ENCODE data around the gene SERPINB13.
"Not testable (repeated sequence)": the region's sequence is repeated elsewhere in the genome, so short reads cannot be mapped to it uniquely, and the experiment has no call there.

SERPINB13 gene

DNA sequence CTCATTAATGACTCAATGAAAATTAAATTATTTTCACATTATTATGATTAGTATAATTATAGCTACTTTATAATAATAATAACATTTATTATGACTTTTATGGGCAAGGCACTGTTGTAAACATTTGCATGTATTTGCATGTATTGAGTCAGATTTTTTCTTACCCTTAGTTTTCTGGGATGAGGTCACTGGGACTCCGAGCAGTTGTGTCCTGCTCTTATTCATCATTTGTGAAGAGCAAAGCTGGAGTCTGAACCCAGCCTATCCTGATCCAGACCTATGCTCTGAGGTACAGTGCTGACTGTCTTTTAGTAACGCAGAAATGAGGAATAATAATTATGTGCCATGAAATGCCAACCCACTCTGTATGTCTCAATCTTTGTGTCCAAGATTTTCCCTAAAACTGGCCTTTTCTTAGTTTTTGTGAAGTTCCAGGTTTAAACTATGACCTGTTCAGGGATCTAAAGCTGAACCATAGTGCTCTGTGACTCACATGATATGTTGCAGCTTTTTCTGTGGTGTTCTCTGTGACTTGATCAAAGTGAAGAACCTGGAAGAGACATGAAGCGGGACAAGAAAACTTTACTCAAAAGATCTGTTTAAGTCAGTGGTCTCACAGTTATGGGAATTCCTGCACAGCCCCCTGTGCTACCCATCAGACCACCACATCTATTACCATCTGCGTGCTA is 55.7 kb downstream of the SERPINB13 start:
- H3K27me3 ChIP-seq (ENCODE audit: insufficient read depth, low read length); H3K4me1 ChIP-seq (ENCODE audit: insufficient read depth, low read length); H3K36me3 ChIP-seq (ENCODE audit: insufficient read depth, low read length); H3K4me3 ChIP-seq (ENCODE audit: low read length); H2AFZ ChIP-seq (ENCODE audit: low read depth, low read length); H3K9me3 ChIP-seq (ENCODE audit: low read length): not testable (repeated sequence)

DNA sequence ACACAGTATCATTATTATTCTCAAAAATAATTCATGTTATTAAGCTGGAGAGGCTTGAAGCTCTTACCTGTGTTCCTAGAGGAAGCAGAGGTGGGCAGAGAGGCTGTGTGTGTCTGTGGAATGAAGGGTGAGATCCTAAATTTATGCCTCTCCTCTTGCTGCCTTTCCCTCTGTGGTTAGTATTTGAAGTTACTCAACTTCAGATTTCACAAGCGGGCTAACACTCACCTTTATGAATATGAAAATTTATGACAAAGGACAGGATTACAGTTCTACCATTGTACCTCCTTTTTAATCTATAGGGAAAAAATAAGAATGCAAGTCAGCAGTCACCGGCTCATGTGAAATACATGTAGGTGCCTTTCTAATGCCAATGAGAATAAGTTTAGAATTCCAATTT is 57.0 kb downstream of the SERPINB13 start, which contains the start of gene SERPINB4:
SERPINB4 (minus strand) TSS at position 115 of the 400 bp plus-strand sequence. CDS start 679 bp downstream, outside the sequence.
- H3K4me1 ChIP-seq (ENCODE audit: insufficient read depth, low read length); H2AFZ ChIP-seq (ENCODE audit: low read depth, low read length); H3K4me3 ChIP-seq (ENCODE audit: low read length); H3K9me3 ChIP-seq (ENCODE audit: low read length); H3K36me3 ChIP-seq (ENCODE audit: insufficient read depth, low read length); H3K27me3 ChIP-seq (ENCODE audit: insufficient read depth, low read length): not testable (repeated sequence)

DNA sequence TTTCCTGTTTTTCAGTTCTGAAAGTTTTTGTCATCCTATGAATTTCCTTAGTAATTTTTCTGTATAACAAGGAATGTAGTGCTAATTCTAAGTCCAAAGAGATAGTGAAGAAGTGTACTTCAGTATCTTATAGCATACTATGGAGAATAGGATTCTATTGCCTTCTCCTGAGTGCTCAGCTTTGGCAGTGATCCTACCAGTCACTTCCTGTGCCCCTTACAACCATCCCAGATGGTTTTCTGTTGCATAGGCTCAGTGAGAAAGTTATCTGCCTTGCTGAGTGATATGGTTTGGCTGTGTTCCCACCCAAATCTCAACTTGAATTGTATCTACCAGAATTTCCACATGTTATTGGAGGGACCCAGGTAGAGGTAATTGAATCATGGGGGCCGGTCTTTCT is 57.6 kb downstream of the SERPINB13 start:
- not testable (repeated sequence) for H3K4me1 ChIP-seq (ENCODE audit: insufficient read depth, low read length); H2AFZ ChIP-seq (ENCODE audit: low read depth, low read length); H3K27me3 ChIP-seq (ENCODE audit: insufficient read depth, low read length); H3K36me3 ChIP-seq (ENCODE audit: insufficient read depth, low read length); H3K4me3 ChIP-seq (ENCODE audit: low read length); H3K9me3 ChIP-seq (ENCODE audit: low read length)

DNA sequence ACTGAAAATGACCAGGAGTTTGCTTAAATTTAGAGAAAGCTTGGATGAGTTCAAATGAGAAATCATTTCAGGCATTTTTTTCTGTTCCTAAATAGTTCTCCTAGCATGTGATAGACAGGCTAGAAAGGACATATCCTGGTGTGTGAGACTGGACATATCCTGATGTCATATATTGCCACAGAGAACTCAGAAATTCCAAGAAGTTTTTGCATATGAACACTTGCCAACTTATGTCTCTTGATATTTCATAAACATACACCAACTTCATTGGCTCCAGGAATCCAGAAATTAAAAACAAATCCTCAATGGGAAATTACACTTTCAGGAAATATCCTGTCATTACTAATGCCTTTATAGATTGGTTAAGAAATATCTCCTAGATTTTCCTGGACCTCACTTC is 59.8 kb downstream of the SERPINB13 start:
- H3K27me3 ChIP-seq (ENCODE audit: insufficient read depth, low read length) = no peaks in the 10 kb centered on the region
- no peak overlapping the region for H3K4me3 ChIP-seq (ENCODE audit: low read length)
- no peaks in the 10 kb centered on the region for H3K36me3 ChIP-seq (ENCODE audit: insufficient read depth, low read length)
- no peaks in the 10 kb centered on the region for H3K4me1 ChIP-seq (ENCODE audit: insufficient read depth, low read length)
- H2AFZ ChIP-seq (ENCODE audit: low read depth, low read length) = no peak overlapping the region
- H3K9me3 ChIP-seq (ENCODE audit: low read length) = no peaks in the 10 kb centered on the region

DNA sequence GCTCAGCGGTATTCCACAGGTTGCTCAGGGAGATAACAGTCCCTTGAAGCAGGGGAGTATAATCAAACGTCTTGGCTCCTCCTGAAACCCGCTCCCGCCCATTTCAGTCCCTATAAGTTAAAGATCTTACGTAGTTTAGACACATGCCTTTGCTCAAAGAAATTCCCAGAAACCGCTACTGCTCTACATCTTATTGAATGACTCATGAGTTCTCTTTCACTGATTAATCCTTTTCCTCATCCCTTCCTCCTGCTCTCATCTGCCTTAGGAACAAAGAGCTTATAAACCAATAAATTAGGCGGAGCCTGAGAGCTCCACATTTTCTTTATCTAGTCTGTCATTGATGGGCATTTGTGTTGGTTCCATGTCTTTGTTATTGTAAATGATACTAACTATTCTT is 61.1 kb downstream of the SERPINB13 start:
- no peaks in the 10 kb centered on the region for H3K27me3 ChIP-seq (ENCODE audit: insufficient read depth, low read length)
- no peaks in the 10 kb centered on the region for H3K36me3 ChIP-seq (ENCODE audit: insufficient read depth, low read length)
- no peaks in the 10 kb centered on the region for H3K9me3 ChIP-seq (ENCODE audit: low read length)
- no peak overlapping the region for H3K4me3 ChIP-seq (ENCODE audit: low read length)
- H2AFZ ChIP-seq (ENCODE audit: low read depth, low read length) = no peak overlapping the region
- no peaks in the 10 kb centered on the region for H3K4me1 ChIP-seq (ENCODE audit: insufficient read depth, low read length)
